NCI-H2081 (cell line): ENCODE data around the gene KIF16B.

Experiments used
- DNase-seq, 2 experiments: peaks; one replicate each; lab custom pipeline; 2025; lab: John Stamatoyannopoulos, UW

The KIF16B gene

DNA sequence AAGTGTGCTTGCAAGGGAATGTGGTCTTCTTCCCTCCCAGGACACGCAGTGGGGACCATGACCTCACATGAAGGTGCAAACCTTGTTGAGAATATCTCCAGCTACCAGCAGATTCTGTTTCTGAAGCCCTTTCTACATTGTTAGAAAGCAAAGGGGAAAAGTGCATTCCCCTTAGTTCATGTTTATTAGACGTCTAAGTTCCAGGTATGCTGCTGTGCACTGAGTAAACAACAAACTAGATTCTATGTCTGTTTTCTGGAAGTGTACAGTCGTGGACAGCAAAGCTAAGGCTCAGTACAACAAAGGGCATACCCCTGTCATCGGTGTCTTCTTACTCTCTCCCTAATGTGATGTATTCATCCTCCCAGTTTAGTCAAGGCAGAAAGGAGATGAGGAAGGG lies 178.5 kb downstream of the KIF16B start:
- DNase-seq, result no peak

- no peak for DNase-seq
Measured at GRCh38 chr20:16393836-16394235, 179.4 kb downstream of the KIF16B start.

DNA sequence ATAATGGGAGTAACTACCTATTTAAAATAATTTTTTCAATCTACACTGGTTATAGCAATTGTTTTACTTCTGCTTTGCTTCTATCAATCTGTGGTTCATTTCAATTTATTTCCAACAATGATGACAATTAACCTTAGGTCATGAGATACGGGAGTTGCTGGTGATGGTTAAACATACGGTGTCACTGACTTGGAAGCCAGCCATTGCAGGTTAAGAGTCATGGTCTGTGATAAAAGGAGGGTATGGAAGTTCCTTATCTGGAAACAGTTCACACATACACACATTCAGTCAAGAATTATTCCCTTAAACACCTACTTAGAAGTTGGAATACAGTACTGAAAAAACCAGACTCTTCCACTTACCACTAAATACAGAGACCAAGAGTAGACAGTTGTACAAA lies 180.0 kb downstream of the KIF16B start:
- no peak for DNase-seq

GRCh38 chr20:16392346-16392745 lies 180.9 kb downstream of the KIF16B start:
- DNase-seq, result no peak

GRCh38 chr20:16390991-16391390 lies 182.3 kb downstream of the KIF16B start:
- DNase-seq, result no peak

DNA sequence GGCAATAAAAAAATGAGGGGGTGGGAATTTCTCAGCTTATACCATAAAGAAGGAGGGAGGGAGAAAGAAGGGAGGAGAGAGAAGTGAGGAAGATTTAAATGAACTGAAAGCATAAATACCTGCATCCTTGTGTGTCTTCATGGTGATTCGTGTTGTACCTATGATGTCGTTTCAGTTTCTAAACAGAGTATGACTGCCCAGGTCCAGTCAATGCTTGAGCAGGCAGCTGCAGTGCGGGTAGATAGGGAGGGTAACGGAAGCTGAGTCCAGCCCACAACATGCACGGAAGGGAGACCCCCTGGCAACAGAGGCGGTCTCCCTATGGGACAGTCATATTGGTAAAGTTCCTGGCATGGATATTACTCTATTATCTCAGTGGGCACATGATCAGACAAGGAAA lies 184.5 kb downstream of the KIF16B start:
- DNase-seq, result no peak

- no peak for DNase-seq
Measured at GRCh38 chr20:16387666-16388065, 185.6 kb downstream of the KIF16B start.

GRCh38 chr20:16385891-16386290 lies 187.4 kb downstream of the KIF16B start:
- no peak for DNase-seq

DNA sequence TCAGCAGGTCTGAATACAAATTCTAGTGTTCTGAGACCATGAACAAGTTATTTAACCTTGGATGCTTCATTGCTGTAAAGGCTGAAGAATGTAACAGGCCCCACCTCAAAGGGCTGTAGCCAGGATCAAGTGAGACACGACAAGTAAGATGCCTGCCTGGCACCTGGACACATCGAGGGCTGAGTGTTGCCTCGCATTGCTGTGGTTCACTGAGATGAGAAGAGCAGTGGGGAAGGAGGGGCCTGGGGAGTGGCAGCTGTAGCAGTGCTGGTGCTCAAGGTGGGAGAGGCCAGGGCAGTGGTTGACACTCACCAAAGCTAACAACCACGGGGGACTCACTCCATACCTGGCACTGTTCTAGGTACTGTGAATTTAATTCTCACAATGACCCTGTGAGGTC lies 187.8 kb downstream of the KIF16B start:
- no peak for DNase-seq

DNA sequence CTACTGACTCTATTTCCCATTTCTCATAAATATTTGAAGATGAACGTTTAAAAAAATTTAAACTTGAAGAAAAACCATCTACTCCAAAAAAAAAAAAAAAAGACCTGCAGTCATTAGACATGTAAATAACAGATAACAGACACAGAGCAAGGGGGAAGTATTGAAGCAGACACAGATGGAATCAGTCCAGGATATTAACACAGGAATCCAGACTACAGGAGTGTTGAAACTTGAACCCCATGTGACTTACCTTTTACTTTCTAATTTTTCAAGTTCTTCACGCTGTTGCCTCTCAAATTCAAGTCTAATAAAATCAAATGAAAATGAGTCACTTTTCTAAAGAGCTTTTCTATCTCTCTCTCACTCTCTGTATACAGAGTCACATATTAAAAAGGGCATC lies 191.8 kb downstream of the KIF16B start:
- DNase-seq, result no peak

- no peak for DNase-seq
Measured at GRCh38 chr20:16378712-16379370, 194.4 kb downstream of the KIF16B start.

- DNase-seq, result no peak
Measured at GRCh38 chr20:16378122-16378521, 195.1 kb downstream of the KIF16B start.

GRCh38 chr20:16369441-16369840 lies 203.8 kb downstream of the KIF16B start:
- no peak for DNase-seq

- no peak for DNase-seq
Measured at GRCh38 chr20:16368645-16369292, 204.5 kb downstream of the KIF16B start.

- DNase-seq, result no peak
Measured at GRCh38 chr20:16367948-16368560, 205.2 kb downstream of the KIF16B start.

GRCh38 chr20:16366529-16366928 lies 206.7 kb downstream of the KIF16B start:
- no peak for DNase-seq

DNA sequence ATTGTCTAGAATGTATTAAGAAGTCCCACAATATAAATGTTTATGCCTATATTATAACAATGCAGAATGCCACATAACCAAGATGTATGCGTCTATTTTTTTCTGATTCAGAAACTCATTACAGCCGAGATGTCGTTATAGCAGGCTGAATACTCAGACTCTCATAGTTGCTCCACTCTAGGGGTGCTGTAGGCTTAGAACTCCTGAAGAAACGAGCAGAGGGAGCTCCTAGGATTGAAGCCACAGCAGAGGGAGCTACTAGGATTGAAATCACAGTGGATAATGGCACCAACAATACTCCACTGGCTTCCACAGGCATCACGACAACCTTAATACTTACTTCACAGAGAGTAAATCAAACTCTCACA lies 208.9 kb downstream of the KIF16B start:
- no peak for DNase-seq

- DNase-seq, result no peak
Measured at GRCh38 chr20:16363506-16364319, 209.5 kb downstream of the KIF16B start.

DNA sequence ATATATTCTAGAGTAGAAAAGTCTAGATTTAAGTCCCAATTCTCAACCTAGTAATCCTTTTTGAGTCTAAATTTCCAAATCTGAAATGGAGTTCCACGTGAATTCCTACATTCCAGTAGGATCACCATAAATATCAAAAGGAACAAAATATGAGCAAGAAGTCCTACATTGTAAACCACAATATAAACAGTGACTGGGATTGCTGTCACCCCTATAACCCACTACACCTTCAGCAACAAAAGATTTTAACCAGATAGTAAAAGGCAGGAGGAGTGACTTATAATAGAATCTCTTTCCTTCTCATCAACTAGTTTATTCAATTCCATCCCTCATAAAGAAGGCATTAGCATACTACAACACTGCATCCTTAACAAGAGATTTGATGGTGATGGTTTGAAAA lies 210.6 kb downstream of the KIF16B start:
- DNase-seq, result no peak

GRCh38 chr20:16360668-16361067 lies 212.6 kb downstream of the KIF16B start:
- DNase-seq, result no peak

DNA sequence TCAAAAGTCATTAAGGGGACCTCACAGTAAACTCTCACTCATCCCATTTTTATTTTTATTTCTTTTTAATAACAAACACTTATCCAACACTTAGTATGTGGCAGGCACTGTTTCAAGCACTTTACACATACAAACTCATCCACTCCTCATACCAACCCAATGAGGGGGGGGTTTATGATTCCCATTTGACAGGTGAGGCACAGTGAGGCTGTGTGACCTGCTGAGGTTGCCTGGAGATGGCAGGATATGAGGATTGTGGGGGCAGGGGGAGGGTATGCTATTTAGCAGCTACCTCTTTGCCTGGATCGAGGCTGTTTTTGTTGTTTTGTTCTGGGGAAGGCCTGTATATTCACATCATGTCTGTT lies 219.8 kb downstream of the KIF16B start:
- DNase-seq, result no peak

- no peak for DNase-seq
Measured at GRCh38 chr20:16352751-16353416, 220.4 kb downstream of the KIF16B start.
